ENCODE results near the gene ZNG1A.
"Not testable (repeated sequence)": the region's sequence is repeated elsewhere in the genome, so short reads cannot be mapped to it uniquely, and the experiment has no call there.

The ZNG1A gene

DNA sequence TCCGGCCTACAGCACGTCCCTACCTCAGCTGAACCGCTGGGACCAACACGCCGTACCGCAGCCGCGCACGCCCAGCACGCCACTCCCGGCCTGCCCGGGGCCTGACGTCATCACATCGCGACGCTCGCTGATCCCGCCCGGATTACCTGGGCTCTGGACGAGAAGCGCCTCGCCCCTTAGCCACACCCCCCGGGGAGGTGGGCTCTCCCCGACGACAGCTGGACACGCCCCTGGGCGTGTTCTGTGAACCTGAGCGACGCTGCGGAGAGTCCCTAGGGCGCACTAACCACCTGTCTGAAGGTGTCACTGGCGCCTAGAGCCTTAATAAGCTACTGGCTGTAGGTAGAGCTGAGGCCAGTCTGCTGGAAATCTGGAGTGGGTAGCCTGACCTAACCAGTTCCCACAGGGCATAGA is at the start of gene ZNG1A:
TSS of gene ZNG1A (minus strand) at position 87 of the 414 bp plus-strand sequence. CDS start 87 bp downstream, outside the sequence.
- Mint-ChIP-seq H3K27ac (peak within 1 kb of the TSS; percentile 22), H3K4me3 (peak within 1 kb of the TSS; percentile 63)
- H3K4me1 Mint-ChIP-seq (ENCODE audit: low read depth); H3K9me3 Mint-ChIP-seq; H3K36me3 Mint-ChIP-seq (ENCODE audit: low read depth); H3K27me3 Mint-ChIP-seq (ENCODE audit: low read depth): not testable (repeated sequence)

DNA sequence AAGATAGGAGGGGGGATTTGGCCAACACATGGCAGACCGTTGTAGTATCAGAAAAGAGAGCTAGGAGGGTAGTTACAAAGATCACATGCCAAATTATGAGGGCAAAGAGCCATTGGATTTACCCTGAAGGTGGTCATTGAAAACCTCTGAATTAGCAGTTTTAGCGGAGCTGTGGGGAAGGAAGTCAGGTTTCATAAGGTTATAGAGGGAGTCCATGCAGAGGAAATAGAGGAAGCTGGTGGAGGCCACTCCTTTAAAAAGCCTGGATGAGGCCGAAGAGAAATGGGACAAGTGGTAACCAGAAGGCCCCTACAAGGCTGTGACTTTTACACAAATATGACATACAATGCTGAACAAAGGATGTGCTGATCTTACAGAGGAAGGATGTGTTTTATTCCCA is 49.0 kb upstream of the ZNG1A start:
- peaks cover 13% of the 10 kb centered on the region for H3K9me3 Mint-ChIP-seq
- no peak overlapping the region for H3K4me3 Mint-ChIP-seq
- no peak overlapping the region for H3K27ac Mint-ChIP-seq
- H3K27me3 Mint-ChIP-seq (ENCODE audit: low read depth), result no peaks in the 10 kb centered on the region
- H3K4me1 Mint-ChIP-seq (ENCODE audit: low read depth), result peaks cover 21% of the 10 kb centered on the region
- H3K36me3 Mint-ChIP-seq (ENCODE audit: low read depth), result peaks cover 23% of the 10 kb centered on the region

DNA sequence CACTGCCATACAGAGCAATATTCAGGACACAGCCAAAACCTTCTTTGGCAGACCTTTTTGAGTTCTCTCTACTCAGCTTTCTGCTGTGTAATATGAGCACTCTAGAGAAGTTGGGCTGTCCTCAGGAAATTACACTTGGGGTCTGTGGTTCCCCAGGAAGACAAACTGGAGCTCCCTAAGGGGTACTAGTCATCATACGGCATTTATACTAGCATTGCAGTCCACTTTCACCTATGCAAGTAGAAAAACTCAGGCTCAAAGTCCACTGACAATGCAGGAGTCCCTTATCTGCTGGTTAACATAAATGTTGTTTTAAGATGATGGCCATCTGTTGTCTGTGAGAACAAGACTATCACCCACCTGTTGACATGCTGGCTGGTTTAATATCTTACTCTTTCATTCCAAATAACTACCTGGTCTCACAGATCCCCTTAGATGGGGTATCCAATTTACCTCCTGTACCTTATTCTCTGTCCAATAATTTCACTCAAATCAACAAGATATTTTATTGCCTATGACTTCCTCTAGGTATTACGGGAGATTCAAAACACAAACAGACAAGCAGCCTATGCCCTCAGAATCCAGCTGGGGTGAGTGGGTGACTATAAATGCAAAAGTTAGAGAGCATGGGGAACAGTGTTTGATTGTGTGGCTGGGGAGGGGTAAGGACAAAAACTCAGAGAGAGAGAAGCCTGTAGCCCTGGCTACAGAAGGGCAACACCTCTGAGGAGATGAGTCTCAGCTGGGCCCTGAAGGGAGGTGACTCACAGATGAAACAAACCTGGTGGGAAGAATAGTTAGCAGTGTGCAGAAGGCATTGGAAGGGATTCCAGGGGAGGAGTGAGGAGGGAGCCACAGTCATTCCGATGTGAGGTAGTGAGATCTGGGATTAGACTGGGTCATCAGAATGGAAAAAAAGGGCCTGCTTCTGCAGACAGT is 46.0 kb upstream of the ZNG1A start:
- peak overlapping the region; percentile 19 for H3K4me3 Mint-ChIP-seq
- H3K9me3 Mint-ChIP-seq, result peaks cover 13% of the 10 kb centered on the region
- no peak overlapping the region for H3K27ac Mint-ChIP-seq

DNA sequence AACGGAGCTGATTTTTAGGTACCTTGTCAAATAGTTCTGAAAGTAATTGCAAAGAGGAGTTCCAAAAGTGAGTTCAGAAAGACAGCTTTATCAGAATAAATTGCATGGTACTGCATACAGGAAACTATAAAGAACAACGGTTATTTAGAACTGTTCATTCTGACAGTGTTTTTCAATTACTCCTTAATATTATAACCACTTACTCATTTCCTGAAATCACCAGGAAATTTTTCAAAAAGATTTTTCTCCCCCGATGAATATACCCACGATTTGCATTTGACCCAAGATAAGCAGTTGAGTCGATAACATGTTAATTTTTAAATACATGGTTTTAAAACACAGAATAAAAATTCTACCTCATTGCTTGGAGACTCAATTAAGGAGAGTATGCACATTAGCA is 45.2 kb upstream of the ZNG1A start:
- peaks cover 7% of the 10 kb centered on the region for H3K9me3 Mint-ChIP-seq
- H3K27ac Mint-ChIP-seq, result no peak overlapping the region
- H3K36me3 Mint-ChIP-seq (ENCODE audit: low read depth), result peaks cover 19% of the 10 kb centered on the region
- peaks cover 37% of the 10 kb centered on the region for H3K4me1 Mint-ChIP-seq (ENCODE audit: low read depth)
- H3K4me3 Mint-ChIP-seq, result peak overlapping the region; percentile 19
- no peaks in the 10 kb centered on the region for H3K27me3 Mint-ChIP-seq (ENCODE audit: low read depth)

More for the DNA sequence above, 46.0 kb upstream of the ZNG1A start:
- H3K27me3 Mint-ChIP-seq (ENCODE audit: low read depth), result no peaks in the 10 kb centered on the region
- peaks cover 36% of the 10 kb centered on the region for H3K4me1 Mint-ChIP-seq (ENCODE audit: low read depth)
- peaks cover 21% of the 10 kb centered on the region for H3K36me3 Mint-ChIP-seq (ENCODE audit: low read depth)

DNA sequence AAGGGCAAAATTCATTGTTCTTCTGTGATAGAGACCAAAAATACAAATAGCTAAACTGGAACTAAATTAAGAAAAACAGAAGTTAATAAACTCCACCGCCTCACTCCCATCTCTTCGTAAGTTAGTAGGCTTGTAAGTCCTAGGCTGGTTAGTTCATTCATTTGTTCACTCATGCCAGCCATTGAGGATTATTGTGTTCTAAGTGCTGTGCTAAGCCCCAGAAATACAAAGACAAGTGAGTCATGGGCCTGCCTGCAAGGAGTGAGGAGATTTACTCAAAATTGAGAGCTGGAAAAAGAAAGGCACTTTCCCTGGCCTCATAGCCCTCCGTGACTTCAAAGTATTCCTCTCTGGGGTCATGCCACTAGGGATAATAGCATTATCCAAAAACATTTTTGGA is 44.3 kb upstream of the ZNG1A start:
- H3K4me1 Mint-ChIP-seq (ENCODE audit: low read depth), result peaks cover 40% of the 10 kb centered on the region
- no peaks in the 10 kb centered on the region for H3K27me3 Mint-ChIP-seq (ENCODE audit: low read depth)
- peaks cover 5% of the 10 kb centered on the region for H3K9me3 Mint-ChIP-seq
- peak overlapping the region; percentile 55 for H3K4me3 Mint-ChIP-seq
- H3K27ac Mint-ChIP-seq, result peak overlapping the region; percentile 81
- H3K36me3 Mint-ChIP-seq (ENCODE audit: low read depth), result peaks cover 16% of the 10 kb centered on the region

DNA sequence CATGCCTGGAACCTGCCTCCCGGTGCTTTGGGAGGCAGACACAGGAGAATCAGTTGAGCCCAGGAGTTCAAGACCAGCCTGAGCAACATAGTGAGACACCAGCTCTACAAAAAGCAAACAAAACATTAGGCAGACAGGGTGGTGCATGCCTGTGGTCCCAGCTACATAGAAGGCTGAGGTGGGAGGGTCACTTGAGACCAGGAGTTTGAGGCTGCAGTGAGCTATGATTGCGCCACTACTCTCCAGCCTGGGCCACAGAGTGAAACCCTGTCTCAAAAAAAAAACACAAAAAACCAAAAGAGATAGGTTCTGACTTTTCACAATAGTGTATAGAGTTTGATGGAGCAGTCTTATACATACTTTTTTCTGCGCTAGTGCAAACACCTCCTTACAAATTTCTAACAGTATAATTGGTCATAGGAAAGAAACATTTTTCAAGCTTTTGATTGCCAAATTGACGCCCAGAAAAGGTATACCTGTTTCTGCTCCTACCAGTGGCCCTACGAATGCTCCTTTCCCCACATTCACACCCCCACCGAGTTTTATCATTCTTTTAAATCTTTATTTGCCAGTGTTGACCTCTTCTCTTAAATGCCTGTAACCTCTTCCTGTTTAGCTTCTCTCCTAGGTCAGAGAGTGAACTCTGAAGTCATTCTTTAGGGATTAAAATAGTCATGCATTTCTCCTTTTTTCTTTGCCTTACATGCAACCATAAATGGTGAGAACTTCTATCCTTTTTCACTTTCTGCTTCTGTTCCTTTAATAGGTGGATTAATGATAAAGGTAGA is 43.3 kb upstream of the ZNG1A start:
- no peaks in the 10 kb centered on the region for H3K9me3 Mint-ChIP-seq
- H3K36me3 Mint-ChIP-seq (ENCODE audit: low read depth), result peaks cover 11% of the 10 kb centered on the region
- H3K4me1 Mint-ChIP-seq (ENCODE audit: low read depth), result peaks cover 40% of the 10 kb centered on the region
- peak overlapping the region; percentile 55 for H3K4me3 Mint-ChIP-seq
- peak overlapping the region; percentile 81 for H3K27ac Mint-ChIP-seq
- H3K27me3 Mint-ChIP-seq (ENCODE audit: low read depth), result no peaks in the 10 kb centered on the region

DNA sequence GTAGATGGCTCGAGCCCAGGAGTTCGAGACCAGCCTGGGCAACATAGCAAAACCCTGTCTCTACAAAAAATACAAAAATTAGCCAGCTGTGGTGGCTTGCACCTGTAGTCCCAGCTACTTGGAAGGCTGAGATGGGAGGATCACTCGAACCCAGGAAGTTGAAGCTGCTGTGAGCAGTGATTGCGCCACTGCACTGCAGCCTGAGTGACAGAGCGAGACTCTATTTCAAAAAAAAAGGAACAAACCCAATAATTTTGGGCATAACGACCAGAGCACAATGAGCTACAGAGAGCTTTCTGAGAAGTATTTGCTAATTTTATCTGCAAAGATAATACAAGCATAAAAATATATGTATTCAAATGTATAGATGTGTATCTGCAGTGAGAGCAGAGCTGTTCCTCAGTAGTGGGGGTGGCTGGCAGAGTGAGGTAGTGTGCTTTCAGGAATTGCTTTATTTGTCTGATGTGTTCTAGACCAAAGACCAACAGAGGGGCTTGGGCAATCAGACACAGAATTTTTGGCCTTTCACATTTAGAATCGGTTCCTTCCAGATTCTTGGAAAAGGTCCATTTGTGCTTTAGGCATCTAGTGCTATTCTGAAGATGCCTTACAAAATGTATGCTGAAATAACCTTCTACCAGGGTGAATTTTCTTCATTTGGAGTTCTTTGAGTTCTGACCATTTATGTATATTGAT is 41.0 kb upstream of the ZNG1A start:
- no peaks in the 10 kb centered on the region for H3K27me3 Mint-ChIP-seq (ENCODE audit: low read depth)
- H3K27ac Mint-ChIP-seq, result peak overlapping the region; percentile 56
- H3K9me3 Mint-ChIP-seq, result no peaks in the 10 kb centered on the region
- peaks cover 17% of the 10 kb centered on the region for H3K36me3 Mint-ChIP-seq (ENCODE audit: low read depth)
- H3K4me1 Mint-ChIP-seq (ENCODE audit: low read depth), result peaks cover 55% of the 10 kb centered on the region
- H3K4me3 Mint-ChIP-seq, result no peak overlapping the region

DNA sequence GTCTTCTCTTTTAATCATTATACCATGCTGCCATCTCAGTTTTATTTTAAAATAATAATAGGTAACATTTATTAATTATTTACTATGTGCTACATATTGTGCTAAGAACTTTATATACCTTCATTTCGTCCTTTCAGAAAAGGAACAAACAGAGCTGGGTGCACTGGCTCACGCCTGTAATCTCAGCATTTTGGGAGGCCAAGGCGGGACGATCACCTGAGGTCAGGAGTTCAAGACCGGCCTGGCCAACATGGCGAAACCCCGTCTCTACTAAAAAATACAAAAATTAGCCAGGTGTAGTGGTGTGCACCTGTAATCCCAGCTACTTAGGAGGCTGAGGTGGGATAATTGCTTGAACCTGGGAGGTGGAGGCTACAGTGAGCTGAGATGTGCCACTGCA is 40.2 kb upstream of the ZNG1A start:
- H3K4me3 Mint-ChIP-seq; H3K27ac Mint-ChIP-seq; H3K9me3 Mint-ChIP-seq; H3K27me3 Mint-ChIP-seq (ENCODE audit: low read depth): not testable (repeated sequence)
- Mint-ChIP-seq H3K36me3 (ENCODE audit: low read depth) (peaks cover 15% of the 10 kb centered on the region), H3K4me1 (ENCODE audit: low read depth) (peaks cover 51% of the 10 kb centered on the region)

DNA sequence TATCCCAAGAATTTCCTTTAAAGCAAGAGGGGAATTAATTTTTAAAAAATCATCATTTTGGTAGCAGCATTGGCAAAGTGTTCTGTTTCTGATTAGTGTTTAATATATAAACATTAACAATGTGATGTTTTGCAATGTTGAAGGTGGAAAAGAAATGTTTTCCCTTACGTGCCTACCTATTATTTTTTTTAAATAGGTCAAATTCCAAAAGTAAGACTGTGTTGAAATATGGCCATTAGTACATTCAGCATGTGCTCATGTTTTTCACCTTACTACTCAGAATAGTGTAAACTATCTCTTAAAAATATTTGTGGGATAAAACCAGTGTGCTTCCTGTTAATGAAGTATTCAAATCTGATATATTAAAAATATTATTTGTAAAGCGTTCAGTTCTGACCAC is 39.1 kb upstream of the ZNG1A start:
- H3K27me3 Mint-ChIP-seq (ENCODE audit: low read depth), result no peaks in the 10 kb centered on the region
- H3K27ac Mint-ChIP-seq, result no peak overlapping the region
- H3K4me1 Mint-ChIP-seq (ENCODE audit: low read depth), result peaks cover 45% of the 10 kb centered on the region
- peaks cover 13% of the 10 kb centered on the region for H3K36me3 Mint-ChIP-seq (ENCODE audit: low read depth)
- H3K4me3 Mint-ChIP-seq, result no peak overlapping the region
- H3K9me3 Mint-ChIP-seq, result no peaks in the 10 kb centered on the region

DNA sequence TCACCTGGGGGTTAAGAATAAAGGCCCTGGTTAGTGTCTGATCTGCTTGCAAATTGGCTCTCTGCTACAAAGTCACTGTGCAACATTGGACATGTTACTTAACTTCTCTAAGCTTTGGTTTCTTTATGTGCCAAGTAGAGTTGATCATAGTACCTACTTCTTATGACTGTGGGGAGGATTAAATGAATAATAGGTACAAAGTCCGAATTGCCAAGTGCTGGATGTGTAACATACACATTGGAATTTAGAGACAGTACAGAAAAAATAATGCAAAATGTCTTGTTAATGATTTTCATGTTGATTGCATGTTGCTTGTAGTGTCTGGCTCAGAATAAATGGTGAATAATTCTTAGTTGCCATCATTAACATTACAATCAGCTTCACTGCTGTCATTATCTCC is 38.0 kb upstream of the ZNG1A start:
- Mint-ChIP-seq H3K27ac (peak overlapping the region; percentile 46), H3K36me3 (ENCODE audit: low read depth) (peaks cover 12% of the 10 kb centered on the region), H3K4me3 (peak overlapping the region; percentile 87), H3K27me3 (ENCODE audit: low read depth) (no peaks in the 10 kb centered on the region), H3K9me3 (no peaks in the 10 kb centered on the region), H3K4me1 (ENCODE audit: low read depth) (peaks cover 35% of the 10 kb centered on the region)

DNA sequence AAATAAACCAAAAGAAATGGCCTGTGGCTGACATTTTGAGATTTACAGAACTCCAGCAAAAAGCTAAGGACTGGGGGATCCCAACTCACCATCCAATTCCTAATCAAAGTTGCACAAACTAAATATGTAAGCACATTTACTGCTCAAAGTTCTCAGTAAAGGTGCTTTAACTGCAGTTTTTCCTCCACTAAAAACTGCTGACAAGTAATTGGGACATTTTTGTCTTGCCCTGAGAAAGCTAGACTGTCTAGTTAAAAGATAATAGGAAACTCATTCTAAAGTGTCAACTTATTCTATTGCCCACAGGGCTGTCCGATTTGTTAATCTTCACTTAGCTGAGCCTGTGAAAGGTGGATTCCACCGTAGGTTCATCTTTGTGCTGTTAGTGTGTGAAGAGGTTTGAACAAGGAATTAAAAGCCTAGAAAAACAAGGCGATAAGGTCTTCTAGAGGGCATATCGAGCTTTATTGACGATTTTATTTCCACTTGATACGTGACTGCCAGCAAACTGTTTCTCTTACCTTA is 36.8 kb upstream of the ZNG1A start:
- H3K36me3 Mint-ChIP-seq (ENCODE audit: low read depth), result peaks cover 12% of the 10 kb centered on the region
- H3K4me3 Mint-ChIP-seq, result peak overlapping the region; percentile 87
- no peaks in the 10 kb centered on the region for H3K9me3 Mint-ChIP-seq
- H3K27ac Mint-ChIP-seq, result peak overlapping the region; percentile 86
- H3K27me3 Mint-ChIP-seq (ENCODE audit: low read depth), result no peaks in the 10 kb centered on the region
- peaks cover 32% of the 10 kb centered on the region for H3K4me1 Mint-ChIP-seq (ENCODE audit: low read depth)

DNA sequence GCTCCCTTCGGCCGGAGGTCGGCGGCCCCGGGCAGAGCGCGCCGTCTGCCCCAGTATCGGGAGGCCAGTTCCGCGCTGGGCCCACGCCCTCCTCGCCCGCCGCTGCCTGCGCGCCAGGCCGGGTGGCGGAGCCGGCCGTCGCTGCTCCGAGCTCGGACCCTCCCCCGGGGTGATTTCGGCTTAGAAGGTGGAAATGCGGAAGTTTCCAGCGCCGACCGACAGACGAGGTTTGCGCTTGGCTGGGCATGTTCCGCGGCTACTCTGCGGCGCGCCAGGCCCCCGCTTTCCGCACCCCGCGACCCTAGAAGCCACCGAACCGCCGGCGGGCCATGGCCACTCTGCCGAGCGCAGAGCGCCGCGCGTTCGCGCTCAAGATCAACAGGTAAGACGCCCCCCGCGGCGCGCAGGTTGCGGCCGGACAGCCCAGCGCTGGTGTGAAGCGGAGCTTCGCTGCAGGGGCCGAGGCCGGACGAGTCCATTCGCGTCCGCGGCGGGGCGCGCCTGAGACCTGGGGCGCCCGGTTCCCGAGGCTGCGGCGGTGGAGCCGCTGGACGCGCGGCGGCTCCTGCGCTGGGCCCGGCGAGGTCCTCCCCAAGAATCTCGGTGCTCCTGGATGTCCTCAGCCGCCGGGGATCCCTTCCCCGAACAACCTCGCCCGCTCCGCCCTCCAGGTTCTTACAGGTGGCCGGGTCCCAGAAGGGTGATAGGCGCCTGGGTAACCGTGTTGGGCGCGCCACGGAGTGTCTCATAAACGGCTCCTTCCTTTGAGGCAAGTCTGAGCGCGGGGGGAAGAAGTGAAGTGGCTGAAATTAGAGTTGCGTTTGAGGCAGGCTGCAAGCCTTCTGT is 36.0 kb upstream of the ZNG1A start, which contains the start of gene DOCK8:
TSS of gene DOCK8 (plus strand) at position 218 of the 846 bp plus-strand sequence. CDS start at position 330, 112 bp downstream.
- H3K36me3 Mint-ChIP-seq (ENCODE audit: low read depth), result peaks cover 12% of the 10 kb centered on the region
- peaks cover 27% of the 10 kb centered on the region for H3K4me1 Mint-ChIP-seq (ENCODE audit: low read depth)
- peak within 1 kb of the TSS; percentile 87 for H3K4me3 Mint-ChIP-seq
- no peaks in the 10 kb centered on the region for H3K9me3 Mint-ChIP-seq
- H3K27me3 Mint-ChIP-seq (ENCODE audit: low read depth), result no peaks in the 10 kb centered on the region
- H3K27ac Mint-ChIP-seq, result peak within 1 kb of the TSS; percentile 86

DNA sequence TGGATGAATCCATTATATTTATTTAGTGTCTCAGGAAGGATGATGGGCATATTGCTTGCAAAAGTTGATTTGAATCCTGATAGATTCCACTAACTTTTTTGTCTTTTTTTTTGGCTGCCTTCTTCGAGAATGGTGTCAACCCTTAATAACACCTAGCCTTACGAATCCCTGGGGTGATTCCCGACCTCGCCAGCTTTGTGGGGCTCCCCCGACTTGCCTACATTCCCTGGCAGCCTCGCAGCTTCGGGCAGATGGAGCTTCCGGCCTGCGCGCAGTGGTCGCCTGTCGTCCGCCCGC is 35.4 kb upstream of the ZNG1A start:
- Mint-ChIP-seq H3K4me3 (peak overlapping the region; percentile 62), H3K27ac (peak overlapping the region; percentile 49), H3K36me3 (ENCODE audit: low read depth) (peaks cover 8% of the 10 kb centered on the region), H3K9me3 (no peaks in the 10 kb centered on the region), H3K4me1 (ENCODE audit: low read depth) (peaks cover 24% of the 10 kb centered on the region), H3K27me3 (ENCODE audit: low read depth) (no peaks in the 10 kb centered on the region)

Measured in T-helper 1 cell treated with Interleukin-12 subunit alpha and Interleukin-12 subunit beta and Interleukin-4 antibody, amounts not matched to agents 30 μg/mL and 1 μg/mL, for 36 hours (primary cell).